GM12801 (cell line): ENCODE data around the gene SLC9A8.

Experiments used
- TF ChIP-seq, protein P1 (sequence below): IDR thresholded peaks from one replicate; pipeline ENCODE4 v1.5.1; 2011; ENCODE audit warnings: control low read depth; ENCODE audit not compliant: insufficient read length; ENCODE audit errors: extremely low read depth

SLC9A8 gene

DNA sequence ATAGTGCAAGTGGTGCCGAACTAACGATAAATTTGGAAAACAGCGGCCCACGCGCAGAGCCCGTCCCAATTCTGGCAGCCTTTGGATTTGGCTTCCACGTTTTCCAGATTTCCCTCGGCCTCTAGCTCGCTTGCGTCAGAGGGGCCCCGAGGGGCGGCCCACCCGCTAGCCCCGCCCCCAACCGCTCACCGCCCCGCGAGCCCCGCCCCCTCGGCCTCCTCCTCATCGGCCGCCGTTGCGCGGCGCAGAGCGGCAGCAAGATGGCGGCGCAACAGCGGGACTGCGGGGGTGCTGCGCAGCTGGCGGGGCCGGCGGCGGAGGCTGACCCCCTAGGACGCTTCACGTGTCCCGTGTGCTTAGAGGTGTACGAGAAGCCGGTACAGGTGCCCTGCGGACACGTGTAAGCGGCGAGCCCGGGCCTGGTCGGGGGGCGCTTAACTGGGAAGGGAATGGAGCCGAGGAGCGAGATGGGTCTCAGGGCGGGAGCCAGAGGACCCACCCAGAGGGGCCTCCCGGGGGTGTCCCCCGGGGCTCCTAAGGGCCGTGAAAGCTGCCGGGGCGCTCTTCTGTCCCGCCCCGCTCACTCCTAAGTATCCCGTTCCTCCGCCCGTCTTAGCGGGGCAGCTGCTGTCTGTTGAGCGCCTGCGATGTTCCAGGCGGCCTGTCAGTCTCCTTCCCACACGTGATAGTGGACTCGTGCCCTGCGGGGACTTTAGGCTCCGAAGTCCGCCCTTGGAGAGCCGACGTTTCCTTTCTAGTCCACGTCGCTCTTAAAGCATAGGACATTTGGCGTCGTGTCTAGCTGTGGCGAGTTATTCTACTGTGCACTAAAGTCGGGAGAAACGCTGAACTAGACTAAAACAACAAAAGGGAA is 123.8 kb downstream of the SLC9A8 start, which contains the start of gene RNF114:
Gene RNF114, plus strand, starts transcription at position 245 of the 874 bp plus-strand sequence. Its CDS starts 16 bp downstream, at position 261.
- TF ChIP-seq, protein P1, sequence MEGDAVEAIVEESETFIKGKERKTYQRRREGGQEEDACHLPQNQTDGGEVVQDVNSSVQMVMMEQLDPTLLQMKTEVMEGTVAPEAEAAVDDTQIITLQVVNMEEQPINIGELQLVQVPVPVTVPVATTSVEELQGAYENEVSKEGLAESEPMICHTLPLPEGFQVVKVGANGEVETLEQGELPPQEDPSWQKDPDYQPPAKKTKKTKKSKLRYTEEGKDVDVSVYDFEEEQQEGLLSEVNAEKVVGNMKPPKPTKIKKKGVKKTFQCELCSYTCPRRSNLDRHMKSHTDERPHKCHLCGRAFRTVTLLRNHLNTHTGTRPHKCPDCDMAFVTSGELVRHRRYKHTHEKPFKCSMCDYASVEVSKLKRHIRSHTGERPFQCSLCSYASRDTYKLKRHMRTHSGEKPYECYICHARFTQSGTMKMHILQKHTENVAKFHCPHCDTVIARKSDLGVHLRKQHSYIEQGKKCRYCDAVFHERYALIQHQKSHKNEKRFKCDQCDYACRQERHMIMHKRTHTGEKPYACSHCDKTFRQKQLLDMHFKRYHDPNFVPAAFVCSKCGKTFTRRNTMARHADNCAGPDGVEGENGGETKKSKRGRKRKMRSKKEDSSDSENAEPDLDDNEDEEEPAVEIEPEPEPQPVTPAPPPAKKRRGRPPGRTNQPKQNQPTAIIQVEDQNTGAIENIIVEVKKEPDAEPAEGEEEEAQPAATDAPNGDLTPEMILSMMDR: no peak

DNA sequence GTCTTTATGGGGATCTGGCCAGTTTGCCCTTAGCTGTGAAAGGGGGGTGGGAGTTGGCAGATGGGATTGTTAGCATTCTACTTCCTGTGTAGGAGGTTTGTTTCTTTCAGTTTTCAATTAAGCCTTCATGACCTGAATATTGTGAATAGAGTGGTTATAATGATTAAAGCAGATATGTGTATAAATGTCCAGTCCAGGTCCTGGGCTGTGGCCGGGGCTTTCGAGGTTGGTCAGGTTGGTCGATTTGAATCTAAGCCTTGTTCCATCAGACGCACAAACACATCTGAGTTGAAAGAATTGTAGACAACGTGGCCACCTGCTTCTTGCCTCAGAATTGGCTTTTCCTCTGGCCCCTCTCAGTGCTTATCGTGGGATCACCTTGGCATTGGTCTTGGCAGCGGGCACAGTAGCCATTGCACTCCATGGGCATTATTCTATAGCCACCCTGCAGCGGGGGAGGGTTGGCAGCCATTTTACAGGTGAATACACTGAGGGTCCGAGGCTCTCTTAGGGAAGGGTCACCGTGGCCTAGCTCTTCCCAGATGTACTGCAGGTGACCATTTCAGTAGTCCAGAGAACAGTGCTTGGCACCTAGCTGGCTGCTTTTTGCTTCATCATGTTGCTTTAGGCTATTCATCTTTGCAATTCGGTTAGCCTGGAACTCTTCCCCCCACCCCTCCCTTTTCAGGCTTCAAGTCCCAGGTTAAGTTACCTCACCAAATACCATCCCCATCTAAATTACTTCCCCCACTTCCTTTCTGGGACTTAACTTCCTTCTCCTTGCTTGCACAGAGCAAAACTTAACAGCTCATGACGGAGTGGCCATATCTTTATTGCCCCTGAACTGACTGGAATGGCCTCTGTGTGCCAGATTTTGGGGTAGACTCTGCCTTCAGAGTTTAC is 124.7 kb downstream of the SLC9A8 start:
- TF ChIP-seq, protein P1: no peak

DNA sequence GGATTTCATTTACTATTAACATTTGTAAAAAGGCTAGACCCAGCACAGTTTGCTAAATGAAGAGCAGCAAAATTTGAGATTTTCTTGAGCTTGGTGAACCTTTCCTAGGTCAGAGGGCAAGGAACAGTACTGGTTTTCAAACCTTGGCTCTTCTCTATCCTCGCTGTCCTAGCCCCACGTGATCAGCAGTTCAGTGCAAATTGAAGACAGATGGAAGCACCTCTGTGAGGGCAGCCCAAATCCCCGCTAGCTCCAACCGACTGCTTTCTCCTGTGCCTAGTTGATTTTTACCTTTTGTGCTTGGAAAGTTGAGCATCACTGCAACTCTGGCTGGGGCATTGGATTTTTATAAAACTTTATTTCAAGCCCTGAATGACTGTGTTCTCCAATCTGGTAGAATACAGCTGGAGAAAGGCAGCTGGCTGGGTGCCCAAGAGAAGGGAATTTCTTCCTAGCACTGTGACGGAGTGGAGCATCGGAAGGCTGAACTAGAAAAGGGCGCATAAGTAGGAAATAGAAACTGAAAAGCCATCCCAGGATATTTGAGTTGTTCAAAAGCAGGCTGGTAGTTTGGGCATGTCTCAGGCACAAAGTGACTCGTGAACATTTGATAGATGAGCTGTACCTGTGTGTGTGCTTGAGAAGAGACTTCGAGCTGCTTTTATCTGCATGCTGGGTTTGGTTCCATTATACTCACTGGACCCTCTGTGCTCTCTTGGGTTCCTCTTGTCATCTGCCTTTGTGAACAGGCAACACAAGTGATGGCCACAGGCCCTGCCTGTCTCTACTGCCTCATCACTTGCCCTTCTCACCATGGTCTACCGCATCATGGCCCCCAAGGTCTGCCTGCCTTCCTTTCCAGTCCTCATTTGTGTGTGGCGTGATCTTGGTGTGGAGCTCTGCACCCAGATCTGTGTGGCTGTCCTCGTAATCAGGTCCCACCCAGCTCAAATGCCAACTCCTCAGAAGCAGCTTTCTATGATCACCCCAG is 125.8 kb downstream of the SLC9A8 start:
- TF ChIP-seq, protein P1: no peak

DNA sequence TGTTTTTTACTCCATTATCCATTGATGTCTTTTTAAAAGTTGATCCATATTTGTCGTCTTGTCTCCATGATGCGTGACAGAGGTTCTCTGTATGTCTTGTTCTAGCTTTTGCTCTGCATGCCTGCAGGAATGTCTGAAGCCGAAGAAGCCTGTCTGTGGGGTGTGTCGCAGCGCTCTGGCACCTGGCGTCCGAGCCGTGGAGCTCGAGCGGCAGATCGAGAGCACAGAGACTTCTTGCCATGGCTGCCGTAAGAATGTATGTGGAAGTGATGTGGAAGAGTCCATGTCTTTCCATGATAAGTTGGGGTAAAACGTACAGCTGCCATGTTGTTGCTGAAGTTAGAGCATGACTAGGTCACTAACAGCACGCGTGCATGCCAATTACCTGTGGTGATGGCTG is 128.8 kb downstream of the SLC9A8 start:
- TF ChIP-seq, protein P1: no peak
